ENCODE measurements around the gene IFFO2.

The IFFO2 gene

GRCh38 chr1:18940303-18941020, 16.0 kb downstream of the IFFO2 start:
- DNase-seq (ENCODE audit: low spot score), result no peak
- Mint-ChIP-seq H3K4me3 (no peak overlapping the region), H3K27ac (no peak overlapping the region), H3K27me3 (ENCODE audit: low read depth) (no peaks in the 10 kb centered on the region), H3K4me1 (ENCODE audit: low read depth) (peaks cover 23% of the 10 kb centered on the region), H3K9me3 (no peaks in the 10 kb centered on the region), H3K36me3 (ENCODE audit: low read depth) (peaks cover 2% of the 10 kb centered on the region)

GRCh38 chr1:18939398-18940302, 16.8 kb downstream of the IFFO2 start:
- H3K4me3 Mint-ChIP-seq, result no peak overlapping the region
- peak overlapping the region; percentile 55 for H3K27ac Mint-ChIP-seq
- peaks cover 2% of the 10 kb centered on the region for H3K36me3 Mint-ChIP-seq (ENCODE audit: low read depth)
- no peaks in the 10 kb centered on the region for H3K27me3 Mint-ChIP-seq (ENCODE audit: low read depth)
- H3K4me1 Mint-ChIP-seq (ENCODE audit: low read depth), result peaks cover 24% of the 10 kb centered on the region
- H3K9me3 Mint-ChIP-seq, result no peaks in the 10 kb centered on the region
- DNase-seq (ENCODE audit: low spot score), result no peak

GRCh38 chr1:18938707-18939070, 17.8 kb downstream of the IFFO2 start:
- no peak overlapping the region for H3K27ac Mint-ChIP-seq
- DNase-seq (ENCODE audit: low spot score), result no peak
- no peak overlapping the region for H3K4me3 Mint-ChIP-seq
- H3K4me1 Mint-ChIP-seq (ENCODE audit: low read depth), result peaks cover 26% of the 10 kb centered on the region
- peaks cover 4% of the 10 kb centered on the region for H3K36me3 Mint-ChIP-seq (ENCODE audit: low read depth)
- H3K9me3 Mint-ChIP-seq, result no peaks in the 10 kb centered on the region
- H3K27me3 Mint-ChIP-seq (ENCODE audit: low read depth), result no peaks in the 10 kb centered on the region

- Mint-ChIP-seq H3K27ac (no peak overlapping the region), H3K36me3 (ENCODE audit: low read depth) (peaks cover 1% of the 10 kb centered on the region), H3K4me3 (no peak overlapping the region), H3K4me1 (ENCODE audit: low read depth) (peaks cover 27% of the 10 kb centered on the region), H3K27me3 (ENCODE audit: low read depth) (no peaks in the 10 kb centered on the region), H3K9me3 (no peaks in the 10 kb centered on the region)
- no peak for DNase-seq (ENCODE audit: low spot score)
These were observed 18.3 kb downstream of the IFFO2 start for GRCh38 chr1:18938008-18938706.

GRCh38 chr1:18937539-18937938, 18.9 kb downstream of the IFFO2 start:
- peaks cover 28% of the 10 kb centered on the region for H3K4me1 Mint-ChIP-seq (ENCODE audit: low read depth)
- no peaks in the 10 kb centered on the region for H3K27me3 Mint-ChIP-seq (ENCODE audit: low read depth)
- H3K4me3 Mint-ChIP-seq, result no peak overlapping the region
- DNase-seq (ENCODE audit: low spot score), result no peak
- no peaks in the 10 kb centered on the region for H3K9me3 Mint-ChIP-seq
- H3K27ac Mint-ChIP-seq, result no peak overlapping the region
- H3K36me3 Mint-ChIP-seq (ENCODE audit: low read depth), result peaks cover 1% of the 10 kb centered on the region

- Mint-ChIP-seq H3K9me3 (no peaks in the 10 kb centered on the region), H3K4me1 (ENCODE audit: low read depth) (peaks cover 34% of the 10 kb centered on the region), H3K36me3 (ENCODE audit: low read depth) (peaks cover 1% of the 10 kb centered on the region), H3K4me3 (no peak overlapping the region), H3K27me3 (ENCODE audit: low read depth) (no peaks in the 10 kb centered on the region), H3K27ac (no peak overlapping the region)
- no peak for DNase-seq (ENCODE audit: low spot score)
These were observed 19.5 kb downstream of the IFFO2 start for GRCh38 chr1:18936814-18937481.

- Mint-ChIP-seq H3K4me3 (no peak overlapping the region), H3K27ac (no peak overlapping the region), H3K36me3 (ENCODE audit: low read depth) (peaks cover 3% of the 10 kb centered on the region), H3K27me3 (ENCODE audit: low read depth) (no peaks in the 10 kb centered on the region), H3K4me1 (ENCODE audit: low read depth) (peaks cover 38% of the 10 kb centered on the region), H3K9me3 (no peaks in the 10 kb centered on the region)
- DNase-seq (ENCODE audit: low spot score), result no peak
These were observed 20.0 kb downstream of the IFFO2 start for GRCh38 chr1:18936471-18936813.

GRCh38 chr1:18934205-18935000, 22.1 kb downstream of the IFFO2 start:
- DNase-seq (ENCODE audit: low spot score), result no peak
- Mint-ChIP-seq H3K27ac (peak overlapping the region; percentile 84), H3K4me3 (peak overlapping the region; percentile 63), H3K36me3 (ENCODE audit: low read depth) (peaks cover 4% of the 10 kb centered on the region), H3K27me3 (ENCODE audit: low read depth) (no peaks in the 10 kb centered on the region), H3K9me3 (no peaks in the 10 kb centered on the region), H3K4me1 (ENCODE audit: low read depth) (peaks cover 46% of the 10 kb centered on the region)

- Mint-ChIP-seq H3K36me3 (ENCODE audit: low read depth) (peaks cover 4% of the 10 kb centered on the region), H3K9me3 (no peaks in the 10 kb centered on the region), H3K27ac (no peak overlapping the region), H3K27me3 (ENCODE audit: low read depth) (no peaks in the 10 kb centered on the region), H3K4me3 (no peak overlapping the region), H3K4me1 (ENCODE audit: low read depth) (peaks cover 59% of the 10 kb centered on the region)
- no peak for DNase-seq (ENCODE audit: low spot score)
These were observed 23.6 kb downstream of the IFFO2 start for GRCh38 chr1:18932879-18933278.

- Mint-ChIP-seq H3K27me3 (ENCODE audit: low read depth) (no peaks in the 10 kb centered on the region), H3K27ac (peak overlapping the region; percentile 39), H3K9me3 (no peaks in the 10 kb centered on the region), H3K4me3 (no peak overlapping the region), H3K4me1 (ENCODE audit: low read depth) (peaks cover 63% of the 10 kb centered on the region), H3K36me3 (ENCODE audit: low read depth) (peaks cover 4% of the 10 kb centered on the region)
- DNase-seq (ENCODE audit: low spot score), result no peak
These were observed 24.1 kb downstream of the IFFO2 start for GRCh38 chr1:18932387-18932786.

- Mint-ChIP-seq H3K27me3 (ENCODE audit: low read depth) (no peaks in the 10 kb centered on the region), H3K27ac (peak overlapping the region; percentile 53), H3K36me3 (ENCODE audit: low read depth) (peaks cover 4% of the 10 kb centered on the region), H3K4me1 (ENCODE audit: low read depth) (peaks cover 67% of the 10 kb centered on the region), H3K4me3 (no peak overlapping the region), H3K9me3 (no peaks in the 10 kb centered on the region)
- DNase-seq (ENCODE audit: low spot score), result no peak
These were observed 24.7 kb downstream of the IFFO2 start for GRCh38 chr1:18931730-18932129.

GRCh38 chr1:18929686-18930085, 26.8 kb downstream of the IFFO2 start:
- Mint-ChIP-seq H3K4me3 (no peak overlapping the region), H3K27ac (peak overlapping the region; percentile 24), H3K27me3 (ENCODE audit: low read depth) (no peaks in the 10 kb centered on the region), H3K4me1 (ENCODE audit: low read depth) (peaks cover 66% of the 10 kb centered on the region), H3K36me3 (ENCODE audit: low read depth) (peaks cover 6% of the 10 kb centered on the region), H3K9me3 (peaks cover 4% of the 10 kb centered on the region)
- DNase-seq (ENCODE audit: low spot score), result no peak

- Mint-ChIP-seq H3K4me1 (ENCODE audit: low read depth) (peaks cover 67% of the 10 kb centered on the region), H3K4me3 (peak overlapping the region; percentile 29), H3K27ac (peak overlapping the region; percentile 35)
These were observed 27.5 kb downstream of the IFFO2 start for GRCh38 chr1:18928985-18929384.

More at GRCh38 chr1:18928985-18929384, 27.5 kb downstream of the IFFO2 start:
- no peak for DNase-seq (ENCODE audit: low spot score)
- peaks cover 4% of the 10 kb centered on the region for H3K9me3 Mint-ChIP-seq
- no peaks in the 10 kb centered on the region for H3K27me3 Mint-ChIP-seq (ENCODE audit: low read depth)
- H3K36me3 Mint-ChIP-seq (ENCODE audit: low read depth), result peaks cover 5% of the 10 kb centered on the region

All from T-helper 2 cell treated with Interferon-gamma antibody and Interleukin-4, amounts not matched to agents 5 μg/mL and 100 μg/mL, for 36 hours (primary cell).